AG10803 (cell line): ENCODE data around the gene ZFYVE28.

Experiments
- DNase-seq: peaks from one replicate; pipeline ENCODE4 v3.0.0; 2010; ENCODE audit warnings: low read depth
- H3K4me3 ChIP-seq: 2 replicates; pipeline ENCODE4 v1.5.1; 2011; ENCODE audit warnings: mild to moderate bottlenecking, low read length, control low read depth
- CTCF ChIP-seq: conservative IDR thresholded peaks from 2 replicates; pipeline ENCODE4 v1.5.1; 2011; ENCODE audit warnings: mild to moderate bottlenecking, low read length, control low read depth, inconsistent platforms

ZFYVE28 gene

GRCh38 chr4:2352171-2352570 lies 66.3 kb downstream of the ZFYVE28 start:
- TF ChIP-seq CTCF, result no peak
- no peak for DNase-seq
- H3K4me3 ChIP-seq, result no peak overlapping the region

DNA sequence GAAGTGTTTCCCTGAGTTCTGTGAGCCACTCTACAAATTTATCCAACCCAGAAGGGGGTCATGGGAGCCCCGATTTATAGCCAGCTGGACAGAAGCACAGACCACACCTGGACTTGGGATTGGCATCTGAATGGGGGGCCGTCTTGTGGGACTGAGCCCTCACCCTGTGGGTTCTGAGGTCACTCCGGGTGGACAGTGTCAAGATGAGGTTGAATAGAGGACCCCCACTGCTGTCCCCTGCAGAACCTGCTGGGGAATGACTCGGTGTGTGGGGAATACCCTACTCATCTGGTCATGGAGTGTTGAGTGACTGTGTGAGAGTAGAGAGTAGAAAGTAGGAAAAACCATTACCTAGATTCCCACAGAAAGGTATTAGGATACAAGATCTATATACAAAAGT lies 67.5 kb downstream of the ZFYVE28 start:
- no peak overlapping the region for H3K4me3 ChIP-seq
- TF ChIP-seq CTCF, result no peak
- no peak for DNase-seq

- DNase-seq, result no peak
- TF ChIP-seq CTCF, result no peak
- no peak overlapping the region for H3K4me3 ChIP-seq
Measured at GRCh38 chr4:2348786-2349185, 69.7 kb downstream of the ZFYVE28 start.

DNA sequence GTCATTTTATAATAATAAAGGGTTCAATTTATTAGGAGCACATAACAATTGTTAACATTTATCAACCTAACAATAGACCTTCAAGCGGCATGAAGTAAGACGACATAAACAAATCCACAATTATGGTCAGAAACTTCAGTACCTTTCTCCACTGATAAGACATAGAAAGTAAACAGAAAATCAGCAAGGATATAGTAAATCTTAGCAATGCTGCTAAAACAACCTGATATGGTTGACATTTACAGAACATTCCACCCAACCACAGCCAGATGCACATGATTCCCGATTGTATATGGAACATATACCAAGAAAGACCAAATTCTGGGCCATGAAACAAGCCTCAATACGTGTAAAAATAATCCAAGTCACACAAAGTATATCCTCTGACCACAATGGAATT lies 71.3 kb downstream of the ZFYVE28 start:
- no peak for DNase-seq
- H3K4me3 ChIP-seq, result no peak overlapping the region
- TF ChIP-seq CTCF, result no peak

- no peak for TF ChIP-seq CTCF
- no peak overlapping the region for H3K4me3 ChIP-seq
- no peak for DNase-seq
Measured at GRCh38 chr4:2343476-2343875, 75.0 kb downstream of the ZFYVE28 start.

GRCh38 chr4:2341911-2342652 lies 76.4 kb downstream of the ZFYVE28 start:
- no peak for DNase-seq
- no peak for TF ChIP-seq CTCF
- H3K4me3 ChIP-seq, result no peak overlapping the region

DNA sequence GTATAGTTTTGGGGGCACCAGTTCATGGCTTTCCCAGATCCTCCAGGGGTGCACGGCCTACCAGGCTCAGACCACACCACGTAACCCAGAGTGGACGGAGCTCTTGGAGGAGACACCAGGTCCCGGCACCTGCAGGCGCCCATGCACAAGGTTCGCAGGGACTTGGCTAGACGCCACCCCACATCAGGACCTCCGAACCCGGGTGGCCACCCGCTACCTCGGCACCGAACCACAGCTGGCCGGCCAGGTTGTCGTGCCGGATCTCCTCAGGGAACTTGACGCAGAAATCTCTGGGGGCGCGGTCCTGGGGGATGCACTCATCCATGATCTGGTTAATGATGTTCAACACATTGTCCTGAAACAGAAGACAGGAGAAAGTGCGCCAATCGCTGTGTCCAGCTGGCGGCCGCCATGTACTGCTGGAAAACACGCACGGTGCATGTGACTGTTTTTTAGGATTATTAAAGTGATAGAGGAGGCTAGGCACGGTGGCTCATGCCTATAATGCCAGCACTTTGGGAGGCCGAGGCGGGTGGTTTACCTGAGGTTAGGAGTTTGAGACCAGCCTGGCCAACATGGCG lies 77.1 kb downstream of the ZFYVE28 start:
- no peak for DNase-seq
- no peak for TF ChIP-seq CTCF
- H3K4me3 ChIP-seq, result no peak overlapping the region
